Measurements from ENCODE around the gene NPFFR2. TPM values are rescaled to one million over a fixed set of nuclear protein-coding genes. Genes with fewer than 3 reads are reported as not detected.
"Not testable (repeated sequence)": the region's sequence is repeated elsewhere in the genome, so short reads cannot be mapped to it uniquely, and the experiment has no call there.

The NPFFR2 gene
- polyA plus RNA-seq, 1 donor, result 0.93 TPM

GRCh38 chr4:72111863-72112262, 80.1 kb downstream of the NPFFR2 start:
- DNase-seq, result no peak

GRCh38 chr4:72112514-72113156, 80.8 kb downstream of the NPFFR2 start:
- DNase-seq, result no peak

- DNase-seq, result no peak
Measured at GRCh38 chr4:72118017-72118416, 86.2 kb downstream of the NPFFR2 start.

- no peak for DNase-seq
Measured at GRCh38 chr4:72119946-72120345, 88.1 kb downstream of the NPFFR2 start.

- DNase-seq, result no peak
Measured at GRCh38 chr4:72128741-72129140, 96.9 kb downstream of the NPFFR2 start.

- no peak for DNase-seq
Measured at GRCh38 chr4:72136429-72136828, 104.6 kb downstream of the NPFFR2 start.

- DNase-seq, result not testable (repeated sequence)
Measured at GRCh38 chr4:72139997-72140396, 108.2 kb downstream of the NPFFR2 start.

GRCh38 chr4:72144241-72144640, 112.4 kb downstream of the NPFFR2 start:
- no peak for DNase-seq

- no peak for DNase-seq
Measured at GRCh38 chr4:72152731-72153130, 120.9 kb downstream of the NPFFR2 start.

- DNase-seq, result not testable (repeated sequence)
Measured at GRCh38 chr4:72153634-72154033, 121.8 kb downstream of the NPFFR2 start.

- not testable (repeated sequence) for DNase-seq
Measured at GRCh38 chr4:72169285-72169684, 137.5 kb downstream of the NPFFR2 start.

- DNase-seq, result no peak
Measured at GRCh38 chr4:72169861-72170260, 138.1 kb downstream of the NPFFR2 start.

GRCh38 chr4:72171761-72172160, 140.0 kb downstream of the NPFFR2 start:
- no peak for DNase-seq

- no peak for DNase-seq
Measured at GRCh38 chr4:72179342-72179741, 147.5 kb downstream of the NPFFR2 start.

GRCh38 chr4:72186714-72187113, 154.9 kb downstream of the NPFFR2 start:
- DNase-seq, result no peak

- no peak for DNase-seq
Measured at GRCh38 chr4:72194046-72194445, 162.2 kb downstream of the NPFFR2 start.

GRCh38 chr4:72194453-72194852, 162.7 kb downstream of the NPFFR2 start:
- DNase-seq, result no peak

Other genes with a start within 250 kb of the NPFFR2 start
- 0.18 TPM for gene GC, start 247.9 kb upstream of the NPFFR2 start, polyA plus RNA-seq (ENCODE audit: insufficient read length)

All from left kidney (tissue), 2 donors.